ENCODE results near the gene KLRC4.
"Not testable (repeated sequence)": the region's sequence is repeated elsewhere in the genome, so short reads cannot be mapped to it uniquely, and the experiment has no call there.

The KLRC4 gene

GRCh38 chr12:10409392-10409791 lies at the start of gene KLRC4:
TSS of gene KLRC4 (minus strand) at chr12:10409757. CDS start at chr12:10409575, 182 bp downstream.
- DNase-seq (ENCODE audit: low spot score), result no peak

- no peak for DNase-seq (ENCODE audit: low spot score)
Measured at GRCh38 chr12:10457760-10458159, 48.2 kb upstream of the KLRC4 start.

- DNase-seq (ENCODE audit: low spot score), result no peak
Measured at GRCh38 chr12:10456856-10457255, 47.3 kb upstream of the KLRC4 start.

DNA sequence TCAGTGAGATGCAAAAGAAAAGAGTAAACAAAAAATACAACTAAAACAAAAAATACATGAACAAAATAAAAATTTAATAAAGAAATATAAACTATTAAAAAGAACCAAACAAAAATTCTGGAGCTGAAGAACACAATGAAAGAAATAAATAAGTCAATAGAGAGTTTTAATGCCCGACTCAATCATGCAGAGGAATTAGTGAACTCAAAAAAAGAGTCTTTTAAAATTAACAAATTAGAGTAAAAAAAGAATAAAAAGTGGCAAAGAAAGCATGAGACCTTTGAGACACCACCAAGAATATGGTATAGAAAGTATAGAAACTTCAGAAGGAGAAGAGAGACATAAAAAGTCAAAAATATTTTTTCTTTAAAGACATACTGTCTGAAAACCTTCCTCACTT lies 46.2 kb upstream of the KLRC4 start:
- no peak for DNase-seq (ENCODE audit: low spot score)

- peak; percentile 81 for DNase-seq (ENCODE audit: low spot score)
Measured at GRCh38 chr12:10454531-10454930, 45.0 kb upstream of the KLRC4 start.

- peak; percentile 22 for DNase-seq (ENCODE audit: low spot score)
Measured at GRCh38 chr12:10453156-10453555, 43.6 kb upstream of the KLRC4 start, which contains the start of gene KLRC1. TSS of gene KLRC1 (minus strand) at chr12:10453377. CDS start at chr12:10451156, 2,221 bp downstream.

DNA sequence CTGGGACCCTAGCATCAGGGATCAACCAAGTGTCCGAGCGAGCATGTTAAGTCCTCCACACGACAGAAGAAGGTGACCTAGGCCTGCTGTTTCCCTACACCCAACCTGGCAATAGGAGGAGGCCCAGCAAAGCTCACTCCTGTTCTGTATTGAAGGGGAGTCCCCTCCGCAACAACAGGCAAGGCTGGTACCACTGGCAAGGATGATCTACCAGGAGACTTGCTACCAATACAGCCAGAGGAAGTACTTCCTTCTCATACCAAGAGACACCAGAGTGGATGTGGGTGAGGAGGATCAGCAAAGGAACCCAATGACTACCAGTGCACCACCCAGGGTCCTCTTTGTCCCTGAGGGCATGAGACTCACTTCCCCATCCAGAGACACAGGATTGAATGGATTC lies 38.7 kb upstream of the KLRC4 start:
- no peak for DNase-seq (ENCODE audit: low spot score)

DNA sequence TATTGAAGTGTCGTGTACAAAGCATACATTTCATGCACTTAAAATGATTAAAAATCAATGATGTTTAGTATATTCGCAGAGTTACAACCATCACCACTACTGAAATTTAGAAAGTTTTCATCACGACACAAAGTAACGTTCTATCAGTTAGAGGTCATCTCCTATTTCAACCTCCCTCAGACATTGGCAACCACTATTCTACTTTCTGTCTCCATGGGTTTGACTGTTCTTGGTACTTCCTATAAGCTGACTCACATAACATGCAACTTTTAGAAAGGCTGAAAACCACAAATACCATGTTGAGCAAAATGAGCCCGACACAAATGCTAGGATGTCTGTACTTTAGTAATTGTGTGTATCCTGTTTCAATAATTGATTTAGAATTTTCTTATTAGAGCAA lies 36.5 kb upstream of the KLRC4 start:
- DNase-seq (ENCODE audit: low spot score), result not testable (repeated sequence)

- not testable (repeated sequence) for DNase-seq (ENCODE audit: low spot score)
Measured at GRCh38 chr12:10441144-10441543, 31.6 kb upstream of the KLRC4 start.

- not testable (repeated sequence) for DNase-seq (ENCODE audit: low spot score)
Measured at GRCh38 chr12:10439608-10440274, 30.2 kb upstream of the KLRC4 start.

GRCh38 chr12:10437601-10438000 lies 28.0 kb upstream of the KLRC4 start:
- not testable (repeated sequence) for DNase-seq (ENCODE audit: low spot score)

DNA sequence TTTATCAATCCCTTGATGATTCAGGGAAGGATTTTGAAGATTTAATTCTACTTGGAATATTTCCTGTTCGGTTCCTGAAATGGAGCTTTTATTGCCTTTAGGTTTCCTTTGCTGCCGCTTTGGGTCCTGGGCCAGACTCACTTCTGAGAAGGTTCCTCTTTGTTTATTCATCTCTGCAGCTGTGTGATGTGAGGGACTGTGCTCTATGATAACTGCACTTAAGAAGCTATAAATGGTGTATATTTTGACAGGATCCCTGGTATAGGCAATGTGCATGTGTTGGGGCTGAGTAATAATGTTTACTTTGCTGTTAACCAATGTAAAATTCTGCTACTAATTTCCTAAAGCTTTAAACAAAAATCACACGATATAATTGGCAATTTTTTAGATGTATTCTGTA lies 26.3 kb upstream of the KLRC4 start, which contains the start of gene KLRC2:
Gene KLRC2, minus strand, starts transcription at position 195 of the 400 bp plus-strand sequence. Its CDS starts 24 bp downstream, at position 171.
- DNase-seq (ENCODE audit: low spot score), result not testable (repeated sequence)

DNA sequence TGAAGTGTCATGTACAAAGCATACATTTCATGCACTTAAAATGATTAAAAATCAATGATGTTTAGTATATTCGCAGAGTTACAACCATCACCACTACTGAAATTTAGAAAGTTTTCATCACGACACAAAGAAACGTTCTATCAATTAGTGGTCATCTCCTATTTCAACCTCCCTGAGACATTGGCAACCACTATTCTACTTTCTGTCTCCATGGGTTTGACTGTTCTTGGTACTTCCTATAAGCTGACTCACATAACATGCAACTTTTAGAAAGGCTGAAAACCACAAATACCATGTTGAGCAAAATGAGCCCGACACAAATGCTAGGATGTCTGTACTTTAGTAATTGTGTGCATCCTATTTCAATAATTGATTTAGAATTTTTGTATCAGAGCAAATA lies 21.1 kb upstream of the KLRC4 start:
- DNase-seq (ENCODE audit: low spot score), result not testable (repeated sequence)

GRCh38 chr12:10425938-10426337 lies 16.4 kb upstream of the KLRC4 start:
- not testable (repeated sequence) for DNase-seq (ENCODE audit: low spot score)

GRCh38 chr12:10424260-10424899 lies 14.8 kb upstream of the KLRC4 start:
- not testable (repeated sequence) for DNase-seq (ENCODE audit: low spot score)

DNA sequence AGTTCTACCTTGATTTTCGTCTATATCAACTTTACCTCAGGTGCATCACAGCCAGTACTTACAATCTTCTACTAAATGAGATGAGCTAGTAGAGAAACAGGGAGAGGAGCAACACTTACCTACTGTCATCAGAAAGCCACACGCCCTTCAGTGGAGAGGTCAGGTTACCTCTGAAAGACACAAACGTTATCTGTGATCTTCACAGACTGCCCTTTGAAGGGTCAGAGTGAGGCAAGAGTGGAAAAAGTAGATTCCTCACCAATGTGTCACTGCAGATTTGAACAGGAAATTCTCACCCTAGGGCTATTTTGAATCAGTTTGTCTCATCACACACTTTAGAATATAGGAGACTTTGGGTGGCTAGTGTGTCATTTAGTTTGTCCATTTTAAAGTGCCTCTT lies 12.6 kb upstream of the KLRC4 start:
- not testable (repeated sequence) for DNase-seq (ENCODE audit: low spot score)

- DNase-seq (ENCODE audit: low spot score), result not testable (repeated sequence)
Measured at GRCh38 chr12:10420334-10420733, 10.8 kb upstream of the KLRC4 start, which contains the start of gene KLRC3. TSS of gene KLRC3 (minus strand) at chr12:10420595. CDS start at chr12:10420550, 45 bp downstream.

DNA sequence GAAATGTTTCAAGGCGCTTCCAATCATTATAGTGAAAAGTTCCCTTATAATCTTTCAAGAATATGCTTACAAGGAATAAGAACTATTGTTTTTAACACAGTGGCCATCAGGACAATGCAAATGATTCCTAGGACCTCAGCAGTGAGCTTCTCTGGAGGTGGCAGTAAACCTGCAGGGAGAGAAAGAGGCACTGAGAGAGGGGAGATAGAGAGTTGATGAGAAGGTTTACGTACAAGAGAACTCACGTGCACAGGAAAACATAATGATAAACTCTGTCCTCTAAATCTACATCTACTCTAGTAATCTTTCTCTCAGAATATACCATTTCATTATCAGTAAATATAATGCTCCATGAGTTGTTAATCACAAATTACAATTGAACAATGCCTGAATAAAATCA lies 715 bp downstream of the KLRC4 start:
- DNase-seq (ENCODE audit: low spot score), result no peak

- DNase-seq (ENCODE audit: low spot score), result no peak
Measured at GRCh38 chr12:10406725-10407124, 2.8 kb downstream of the KLRC4 start.

DNA sequence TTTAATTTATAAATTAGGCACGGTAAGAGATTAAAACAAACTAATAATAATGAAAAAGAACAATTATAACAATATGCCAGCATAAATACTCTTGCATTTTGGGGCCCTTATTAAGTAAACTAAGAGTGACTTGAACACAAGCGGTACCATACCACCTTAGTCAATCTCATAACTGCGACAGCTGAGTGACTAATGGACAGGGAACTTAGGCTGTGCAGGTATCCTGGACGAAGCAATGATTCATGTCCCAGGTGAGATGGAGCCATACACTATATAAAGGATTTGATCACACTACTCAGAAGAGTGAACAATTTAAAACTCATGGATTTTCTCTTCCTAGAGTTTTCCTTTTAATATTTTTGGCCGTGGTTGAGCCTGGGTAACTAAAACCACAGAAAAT lies 4.3 kb downstream of the KLRC4 start:
- peak; percentile 23 for DNase-seq (ENCODE audit: low spot score)

- no peak for DNase-seq (ENCODE audit: low spot score)
Measured at GRCh38 chr12:10404798-10405197, 4.8 kb downstream of the KLRC4 start.

GRCh38 chr12:10400829-10401228 lies 8.7 kb downstream of the KLRC4 start:
- no peak for DNase-seq (ENCODE audit: low spot score)

DNA sequence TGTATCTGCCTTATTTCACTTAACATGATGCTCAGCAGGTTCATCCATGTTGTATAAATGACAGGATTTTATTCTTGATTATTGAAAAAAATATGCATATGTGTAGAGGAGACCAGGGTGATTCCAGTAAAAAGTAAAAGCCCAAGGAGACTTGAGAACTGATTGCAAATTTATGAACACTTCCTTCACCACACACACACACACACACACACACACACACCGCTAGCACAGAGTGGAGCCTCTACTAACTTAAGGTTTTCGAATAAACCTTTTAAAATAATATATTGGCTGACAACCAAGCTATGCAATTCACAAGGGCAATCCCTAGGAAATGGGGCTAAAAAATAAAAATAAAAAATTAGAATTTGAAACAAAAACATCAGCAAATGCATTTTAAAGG lies 11.4 kb downstream of the KLRC4 start:
- DNase-seq (ENCODE audit: low spot score), result no peak
